Transverse colon (tissue), 4 donors: ENCODE results near the gene BCKDK. TPM values are rescaled to one million over a fixed set of nuclear protein-coding genes. Genes with fewer than 3 reads are reported as not detected.
"Not testable (repeated sequence)": the region's sequence is repeated elsewhere in the genome, so short reads cannot be mapped to it uniquely, and the experiment has no call there.

Experiments
- DNase-seq: peaks from one replicate; pipeline ENCODE4 v3.0.0-alpha.2; 2019
- H3K27ac ChIP-seq, 4 donors: fragments of 200-600 bp; sonication (generic); 2 replicates each; pipeline ENCODE4 v1.5.1; 2016 to 2018; ENCODE audit warnings: inconsistent platforms in 4 of 4
- H3K27me3 ChIP-seq: fragments of 200-600 bp; sonication (generic); 2 replicates; pipeline ENCODE4 v1.5.1; 2017; ENCODE audit warnings: inconsistent platforms
- H3K36me3 ChIP-seq, 4 donors: fragments of 200-600 bp; sonication (generic); 2 replicates each; pipeline ENCODE4 v1.5.1; 2017 to 2019; ENCODE audit warnings: inconsistent platforms in 4 of 4
- H3K4me1 ChIP-seq, 4 donors: fragments of 200-600 bp; sonication (generic); 2 replicates each; pipeline ENCODE4 v1.5.1; 2017 to 2020; ENCODE audit warnings: inconsistent platforms in 4 of 4
- H3K4me3 ChIP-seq, 4 donors: fragments of 200-600 bp; sonication (generic); 1 replicate in 1 of 4; 2 replicates in 3 of 4; pipeline versions ENCODE4 v1.5.1 to v1.6.1; 2017 to 2019; ENCODE audit warnings: inconsistent platforms in 4 of 4
- H3K9me3 ChIP-seq, 2 donors: fragments of 200-600 bp; sonication (generic); 2 replicates each; pipeline ENCODE4 v1.5.1; 2017 to 2019; ENCODE audit warnings: inconsistent platforms in 2 of 2
- CTCF ChIP-seq, 5 experiments: fragments of 200-600 bp in 3 of 5; fragments of 450-650 bp in 2 of 5; sonication (generic) in 3 of 5; IDR thresholded peaks; 1 replicate in 2 of 5; 2 replicates in 3 of 5; pipeline ENCODE4 v1.5.1; 2016 to 2017; ENCODE audit warnings: antibody characterized with exemption in 5 of 5, inconsistent platforms in 3 of 5, mild to moderate bottlenecking in 2 of 5, moderate library complexity in 1 of 5
- EP300 ChIP-seq: sonication (generic); formaldehyde crosslinking; IDR thresholded peaks from one replicate; pipeline ENCODE4 v1.6.1; 2017; ENCODE audit warnings: antibody characterized with exemption, low read depth
- POLR2A ChIP-seq: fragments of 450-650 bp; IDR thresholded peaks from one replicate; pipeline ENCODE4 v1.6.1; 2016; ENCODE audit warnings: antibody characterized with exemption, mild to moderate bottlenecking, moderate library complexity
- POLR2AphosphoS5 ChIP-seq, 3 donors: sonication (generic); formaldehyde crosslinking; IDR thresholded peaks; one replicate each; pipeline ENCODE4 v1.6.1; 2016; ENCODE audit warnings: antibody characterized with exemption in 3 of 3
- WGBS, 2 donors: methylation state at CpG; one replicate each; pipeline ENCODE4 v1.1.5; 2018; ENCODE audit warnings: low coverage in 1 of 2; 5-methylcytosine and 5-hydroxymethylcytosine counted together
- in situ Hi-C, 4 donors: fragments of 200-750 bp; cut with MboI; loops; one replicate each; pipeline versions ENCODE4 v1.15.0 to v1.15.1; 2017; ENCODE audit warnings: low sequenced_read_pairs in 3 of 4, low pct_ligation_motif_present in 1 of 4, low pct_unique_long_range_greater_than_20kb in 1 of 4
- intact Hi-C: fragments of 100-400 bp; cut with DNase I; formaldehyde crosslinking; loops from one replicate; pipeline ENCODE4 v1.15.1; 2023; ENCODE audit warnings: low total_unique reads
- total RNA-seq, 4 donors: library from RNA; depleted of rRNA; stranded (reverse); fragments of >200 nt; gene quantifications; one replicate each; pipeline ENCODE4 v1.1.0, GENCODE V29; 2016

Gene BCKDK
- total RNA-seq, 4 donors from 2014 or later: 46.8 to 56.5 (median 51.3) TPM

- in situ Hi-C loops (loop anchor here in 1 of 4 donors (10.0 kb wide), 1 partner anchor 110 kb away; the partner anchor contains the start of gene HSD3B7), intact Hi-C loops (no loop called here)
- Histone ChIP-seq H3K4me1 (peaks cover 6 to 24% (median 18%) of the 10 kb centered on the region in 4 donors), H3K27me3 (no peaks in the 10 kb centered on the region), H3K36me3 (no peaks in the 10 kb centered on the region), H3K27ac (peak within 1 kb of the TSS; percentile 85 to 98 (median 94)), H3K9me3 (no peaks in the 10 kb centered on the region), H3K4me3 (peak within 1 kb of the TSS; percentile 60 to 77 (median 67))
- peak; percentile 96 for DNase-seq
- TF ChIP-seq POLR2A: peak; percentile 61
- TF ChIP-seq POLR2AphosphoS5 (IDR thresholded peaks at IDR 0.05): peak; percentile 77 to 88 (median 80)
- no peak for TF ChIP-seq EP300
- peak in 1 of 5 experiments; percentile 14 for TF ChIP-seq CTCF (IDR thresholded peaks at IDR 0.05)
- WGBS, 2 donors: 0% methylated on average over 57 of the region's 69 CpGs; no CpG with 5 or more reads in 1 of the 2 donors
Measured at GRCh38 chr16:31094424-31095120, 13.6 kb upstream of the BCKDK start, which contains the start of gene VKORC1. Gene VKORC1 (minus strand): TSS chr16:31094797. CDS start chr16:31094729, 68 bp downstream.

GRCh38 chr16:31099860-31100638, 8.1 kb upstream of the BCKDK start:
- DNase-seq: no peak
- in situ Hi-C loops (loop anchor here in 1 of 4 donors (10.0 kb wide), 1 partner anchor 115 kb away; the partner anchor contains the start of gene HSD3B7), intact Hi-C loops (no loop called here)
- no peaks in the 10 kb centered on the region for H3K9me3 ChIP-seq
- H3K36me3 ChIP-seq: no peaks in the 10 kb centered on the region
- no peaks in the 10 kb centered on the region for H3K27me3 ChIP-seq
- TF ChIP-seq EP300: no peak
- TF ChIP-seq POLR2AphosphoS5 (IDR thresholded peaks at IDR 0.05): no peak
- TF ChIP-seq CTCF (IDR thresholded peaks at IDR 0.05): no peak
- no peak for TF ChIP-seq POLR2A
- peaks cover 0 to 10% (median 5%) of the 10 kb centered on the region in 4 donors for H3K4me1 ChIP-seq
- H3K27ac ChIP-seq: no peak overlapping the region
- H3K4me3 ChIP-seq: no peak overlapping the region
- WGBS, 2 donors: 53% methylated on average over 4 of the region's 4 CpGs; no CpG with 5 or more reads in 1 of the 2 donors

- intact Hi-C loops, H3K27ac ChIP-seq, H3K4me1 ChIP-seq, H3K9me3 ChIP-seq, H3K4me3 ChIP-seq, H3K27me3 ChIP-seq, H3K36me3 ChIP-seq, in situ Hi-C loops, DNase-seq: not testable (repeated sequence)
- 81 to 86% methylated on average over 9 to 13 of the region's 13 CpGs for WGBS, 2 donors
Measured at GRCh38 chr16:31100876-31101641, 7.1 kb upstream of the BCKDK start.

DNA sequence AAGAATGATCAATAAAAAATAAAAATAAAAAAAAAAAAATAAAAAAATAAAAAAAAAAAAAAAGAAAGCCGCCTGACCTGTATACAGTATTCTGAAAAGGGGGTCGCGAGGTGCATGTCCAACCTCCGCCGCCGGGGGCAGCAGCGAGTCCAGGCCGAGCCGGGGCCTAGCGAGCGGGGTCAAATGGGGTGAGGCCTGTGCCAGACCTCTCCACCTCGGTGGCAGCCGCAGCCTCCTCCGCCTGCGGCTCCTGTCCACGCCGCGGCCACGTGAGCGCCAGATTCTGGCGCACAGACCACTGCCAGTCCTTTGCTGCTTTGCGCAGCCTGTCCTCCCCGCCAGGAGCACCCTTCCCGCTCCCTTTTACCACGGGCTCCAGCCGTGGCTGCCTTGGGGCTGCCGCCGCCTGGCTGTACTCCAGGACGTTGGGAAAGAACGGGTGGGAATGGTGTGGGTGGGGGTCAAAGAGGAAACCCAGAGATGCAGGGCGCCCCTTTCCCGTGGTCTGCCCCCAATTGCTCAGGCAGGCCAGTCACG, 2.4 kb upstream of the BCKDK start:
- Histone ChIP-seq H3K9me3 (no peaks in the 10 kb centered on the region), H3K27ac (peak overlapping the region; percentile 60 to 82 (median 66)), H3K27me3 (no peaks in the 10 kb centered on the region), H3K36me3 (no peaks in the 10 kb centered on the region), H3K4me3 (peak overlapping the region in 1 of 4 donors; percentile 19), H3K4me1 (peaks cover 3 to 26% (median 22%) of the 10 kb centered on the region in 4 donors)
- peak; percentile 85 to 95 (median 93) for TF ChIP-seq CTCF (IDR thresholded peaks at IDR 0.05)
- TF ChIP-seq POLR2A: no peak
- no peak for TF ChIP-seq EP300
- peak; percentile 22 to 71 (median 53) for TF ChIP-seq POLR2AphosphoS5 (IDR thresholded peaks at IDR 0.05)
- intact Hi-C loops (no loop called here), in situ Hi-C loops (no loop called here)
- peak; percentile 88 for DNase-seq
- 8% methylated on average over 5 to 26 of the region's 33 CpGs for WGBS, 2 donors
